Lung (tissue), 12 donors: ENCODE data around the gene TMEM181. TPM values are rescaled to one million over a fixed set of nuclear protein-coding genes. Genes with fewer than 3 reads are reported as not detected.

Source experiments
- ATAC-seq: fragments of 200-7000 bp; cut with Tn5 transposase; one replicate; pipeline ENCODE4 v1.9.1; 2020; ENCODE audit warnings: moderate number of reproducible peaks; ENCODE audit not compliant: insufficient read depth, low FRiP score
- DNase-seq, 3 donors: peaks; one replicate each; pipeline ENCODE4 v3.0.0-alpha.2; 2013 to 2017
- H3K27ac ChIP-seq, 2 donors: one replicate each; pipeline ENCODE4 v1.5.1; 2013; ENCODE audit warnings: mild to moderate bottlenecking in 2 of 2, moderate library complexity in 2 of 2, control low read depth in 1 of 2, inconsistent platforms in 1 of 2, low read depth in 1 of 2, low read length in 1 of 2
- H3K27me3 ChIP-seq, 3 donors: one replicate each; pipeline ENCODE4 v1.5.1; 2013; ENCODE audit warnings: low read length in 2 of 3; ENCODE audit not compliant: control insufficient read depth in 3 of 3, insufficient read depth in 3 of 3
- H3K36me3 ChIP-seq, 4 donors: one replicate each; pipeline ENCODE4 v1.5.1; 2013; ENCODE audit warnings: low read length in 4 of 4, mild to moderate bottlenecking in 1 of 4, moderate library complexity in 1 of 4; ENCODE audit not compliant: control insufficient read depth in 4 of 4, insufficient read depth in 4 of 4
- H3K4me1 ChIP-seq, 5 donors: one replicate each; pipeline ENCODE4 v1.5.1; 2013; ENCODE audit warnings: low read length in 5 of 5, mild to moderate bottlenecking in 2 of 5, moderate library complexity in 1 of 5; ENCODE audit not compliant: control insufficient read depth in 5 of 5, insufficient read depth in 5 of 5
- H3K4me3 ChIP-seq: one replicate; pipeline ENCODE4 v1.5.1; 2013; ENCODE audit warnings: mild to moderate bottlenecking, control low read depth, moderate library complexity
- H3K9ac ChIP-seq, 2 donors: one replicate each; pipeline ENCODE4 v1.5.1; 2013; ENCODE audit warnings: low read length in 2 of 2, control low read depth in 1 of 2; ENCODE audit not compliant: insufficient read depth in 1 of 2
- H3K9me3 ChIP-seq, 4 donors: one replicate each; pipeline ENCODE4 v1.5.1; 2013; ENCODE audit warnings: low read length in 3 of 4, mild to moderate bottlenecking in 1 of 4, moderate library complexity in 1 of 4; ENCODE audit not compliant: control insufficient read depth in 4 of 4, insufficient read depth in 3 of 4
- CTCF ChIP-seq: IDR thresholded peaks from 2 replicates; pipeline ENCODE4 v1.5.1; 2012; ENCODE audit warnings: mild to moderate bottlenecking; ENCODE audit errors: control extremely low read depth, extremely low read depth
- WGBS, 2 donors: extraction: QIAGEN DNeasy Blood & Tissue Kit; methylation state at CpG; one replicate each; pipeline ENCODE4 v1.1.7; 2013; 5-methylcytosine and 5-hydroxymethylcytosine counted together
- polyA plus RNA-seq, 2 donors: library from polyadenylated mRNA; stranded (reverse); fragments of 200-250 nt; gene quantifications; one replicate each; pipeline ENCODE4 v1.2.1, GENCODE V29; 2013
- total RNA-seq, 2 donors: library from RNA; depleted of rRNA in 1 of 2; stranded (reverse); fragments of >200 nt in 1 of 2; gene quantifications; one replicate each; pipeline ENCODE4 v1.2.1, GENCODE V29; 2014 to 2021
- donor health status: control.
- donor health status: control.
- donor health status: Bipolar disorder and iron deficiency.
- donor health status: healthy.
- donor health status: DM: yes; HTN: yes; CAD: no.

The TMEM181 gene
- total and polyA plus RNA-seq, 4 donors, result 14.5 to 28.5 (median 20.5) TPM

- DNase-seq, result peak in 2 of 3 donors; percentile 70 to 87
- H3K36me3 ChIP-seq, result peaks cover 4 to 50% (median 15%) of the 10 kb centered on the region in 4 donors
- 78 to 90% methylated on average over 10 of the region's 10 CpGs for WGBS, 2 donors
Measured at GRCh38 chr6:158622545-158623190, 62.8 kb downstream of the TMEM181 start.

GRCh38 chr6:158624684-158625682 is 65.1 kb downstream of the TMEM181 start:
- 95 to 96% methylated on average over 25 of the region's 25 CpGs for WGBS, 2 donors
- Histone ChIP-seq H3K4me3 (no peak overlapping the region), H3K9me3 (no peaks in the 10 kb centered on the region), H3K4me1 (peaks cover 0 to 19% (median 0%) of the 10 kb centered on the region in 5 donors), H3K27ac (no peak overlapping the region), H3K36me3 (peaks cover 4 to 63% (median 15%) of the 10 kb centered on the region in 4 donors), H3K9ac (no peak overlapping the region), H3K27me3 (no peaks in the 10 kb centered on the region)
- TF ChIP-seq CTCF, result no peak
- no peak for DNase-seq
- no peak for ATAC-seq

More at GRCh38 chr6:158622545-158623190, 62.8 kb downstream of the TMEM181 start:
- Histone ChIP-seq H3K27me3 (no peaks in the 10 kb centered on the region), H3K4me1 (peaks cover 0 to 14% (median 0%) of the 10 kb centered on the region in 5 donors), H3K27ac (peak overlapping the region in 1 of 2 donors; percentile 31), H3K9me3 (no peaks in the 10 kb centered on the region), H3K4me3 (no peak overlapping the region), H3K9ac (no peak overlapping the region)
- no peak for ATAC-seq
- no peak for TF ChIP-seq CTCF

- H3K36me3 ChIP-seq, result peaks cover 4 to 59% (median 12%) of the 10 kb centered on the region in 4 donors
- H3K27ac ChIP-seq, result no peak overlapping the region
- H3K9ac ChIP-seq, result no peak overlapping the region
- no peaks in the 10 kb centered on the region for H3K27me3 ChIP-seq
- 93 to 97% methylated on average over 15 of the region's 15 CpGs for WGBS, 2 donors
- ATAC-seq (no peak), DNase-seq (no peak)
- peaks cover 0 to 21% (median under 1%) of the 10 kb centered on the region in 5 donors for H3K4me1 ChIP-seq
- no peaks in the 10 kb centered on the region for H3K9me3 ChIP-seq
- no peak overlapping the region for H3K4me3 ChIP-seq
- TF ChIP-seq CTCF, result no peak
Measured at GRCh38 chr6:158625881-158626305, 66.0 kb downstream of the TMEM181 start.
